Pancreas (tissue), 10 donors: ENCODE data around the gene ATP1A1. TPM values are rescaled to one million over a fixed set of nuclear protein-coding genes. Genes with fewer than 3 reads are reported as not detected.
A peak's percentile ranks its signal among the peaks of the same experiment; 100 is the strongest.

Source experiments
- ATAC-seq, 4 donors: fragments of 200-7000 bp; cut with Tn5 transposase; one replicate each; pipeline versions ENCODE4 v1.8.0 to v1.9.1; 2020; ENCODE audit warnings: mild to moderate bottlenecking in 4 of 4, moderate library complexity in 4 of 4
- DNase-seq, 6 donors: peaks; one replicate each; pipeline ENCODE4 v3.0.0-alpha.2; 2020
- FAIRE-seq: peaks from 2 replicates; lab custom pipeline; 2012; peaks lifted over from hg19 to GRCh38; lab: Jason Lieb, UNC
- H3K27ac ChIP-seq, 4 donors: fragments of 200-600 bp; sonication (generic); 1 replicate in 3 of 4; 2 replicates in 1 of 4; pipeline versions ENCODE4 v1.5.0 to v1.8.0; 2020
- H3K27me3 ChIP-seq, 4 donors: fragments of 200-600 bp; one replicate each; pipeline ENCODE4 v1.8.0; 2021
- H3K36me3 ChIP-seq, 3 donors: fragments of 200-600 bp; sonication (generic) in 1 of 3; one replicate each; pipeline versions ENCODE4 v1.5.0 to v1.8.0; 2020 to 2021
- H3K4me1 ChIP-seq, 3 donors: fragments of 200-600 bp; one replicate each; pipeline ENCODE4 v1.8.0; 2021
- H3K4me3 ChIP-seq, 4 donors: fragments of 200-600 bp; sonication (generic) in 2 of 4; one replicate each; pipeline versions ENCODE4 v1.5.0 to v1.8.0; 2020 to 2021
- H3K9me3 ChIP-seq, 4 donors: fragments of 200-600 bp; one replicate each; pipeline ENCODE4 v1.8.0; 2021
- CTCF ChIP-seq, 4 donors: fragments of 200-600 bp; sonication (generic) in 3 of 4; IDR thresholded peaks; one replicate each; pipeline versions ENCODE4 v1.5.0 to v1.8.0; 2021; ENCODE audit warnings: antibody characterized with exemption in 4 of 4
- WGBS, 2 donors: extraction: QIAGEN DNeasy Blood & Tissue Kit; methylation state at CpG; one replicate each; pipeline ENCODE4 v1.1.7; 2013; 5-methylcytosine and 5-hydroxymethylcytosine counted together
- intact Hi-C, 3 donors: fragments of 100-400 bp; cut with DNase I; formaldehyde crosslinking; loops; one replicate each; pipeline versions ENCODE4 v1.11.1 to v1.14.2; 2022
- polyA plus RNA-seq, 2 donors: library from polyadenylated mRNA; stranded (reverse); fragments of 200-250 nt; gene quantifications; one replicate each; pipeline ENCODE4 v1.2.3, GENCODE V29; 2013
- total RNA-seq, 6 donors: library from RNA; stranded (reverse); fragmentation: NEBNext Ultra II Directional in 4 of 6; extraction: Animal tissue kit (Norgen Biotek cat#: 25700) in 4 of 6; gene quantifications; one replicate each; pipeline versions ENCODE4 v1.2.1 to v1.2.4, GENCODE V29; 2021 to 2023
- donor health status: healthy with polysubstance abuse.
- donor health status: DM: no; HTN: no; CAD: no; lungs with moderate emphysema.
- donor health status: DM: no; HTN: no; CAD: no.
- donor health status: control.
- donor health status: control.
- donor health status: Bipolar disorder and iron deficiency.
- donor health status: DM: yes; HTN: yes; CAD: no.
- donor health status: DM: no; HTN: no; CAD: no.
- donor health status: DM: no; HTN: no; CAD: no.
- donor health status: DM: yes; HTN: yes; CAD: no.

Gene ATP1A1
- 100 to 1,000 TPM; 338 to 735 (median 584) TPM for total RNA-seq
- polyA plus RNA-seq: 100 to 1,000 TPM; 226 to 459 TPM

- Histone ChIP-seq H3K4me1 (peaks cover 9 to 29% (median 21%) of the 10 kb centered on the region in 3 donors), H3K9me3 (no peaks in the 10 kb centered on the region), H3K27me3 (no peaks in the 10 kb centered on the region), H3K4me3 (peak within 1 kb of the TSS; percentile 82 to 96 (median 91)), H3K27ac (peak within 1 kb of the TSS; percentile 91 to 96 (median 94)), H3K36me3 (no peaks in the 10 kb centered on the region)
- FAIRE-seq: no peak
- 1% methylated on average over 53 to 78 of the region's 78 CpGs for WGBS, 2 donors
- peak; percentile 83 to 87 (median 86) for ATAC-seq
- TF ChIP-seq CTCF (IDR thresholded peaks at IDR 0.05): no peak
- intact Hi-C loops: loop anchor here in 2 of 3 donors (10.0 kb wide), 2 partner anchors 58 to 218 kb away; no protein-coding TSS in a partner anchor
- peak; percentile 98 to 100 (median 99) for DNase-seq
Measured at GRCh38 chr1:116372651-116373430, at the start of gene ATP1A1. TSS of gene ATP1A1 (plus strand) at chr1:116373244. CDS start at chr1:116373512, 268 bp downstream.

- Histone ChIP-seq H3K27ac (peak overlapping the region in 3 of 4 donors; percentile 13 to 69 (median 68)), H3K36me3 (no peaks in the 10 kb centered on the region), H3K4me1 (peaks cover 54 to 69% (median 62%) of the 10 kb centered on the region in 3 donors), H3K4me3 (no peak overlapping the region), H3K27me3 (no peaks in the 10 kb centered on the region), H3K9me3 (no peaks in the 10 kb centered on the region)
- no peak for FAIRE-seq
- 20 to 33% methylated on average over 2 of the region's 2 CpGs for WGBS, 2 donors
- DNase-seq: no peak
- peak in 3 of 4 donors; percentile 1 to 2 (median 1) for ATAC-seq
- no peak for TF ChIP-seq CTCF (IDR thresholded peaks at IDR 0.05)
- intact Hi-C loops: no loop called here
Measured at GRCh38 chr1:116323491-116323890, 49.6 kb upstream of the ATP1A1 start.

GRCh38 chr1:116324411-116324810 lies 48.6 kb upstream of the ATP1A1 start:
- Histone ChIP-seq H3K4me1 (peaks cover 46 to 60% (median 54%) of the 10 kb centered on the region in 3 donors), H3K27me3 (no peaks in the 10 kb centered on the region), H3K36me3 (no peaks in the 10 kb centered on the region), H3K4me3 (no peak overlapping the region), H3K9me3 (no peaks in the 10 kb centered on the region), H3K27ac (peak overlapping the region; percentile 25 to 69 (median 44))
- FAIRE-seq (no peak), ATAC-seq (peak in 3 of 4 donors; percentile 20 to 53 (median 29)), DNase-seq (no peak)
- no peak for TF ChIP-seq CTCF (IDR thresholded peaks at IDR 0.05)
- whole genome bisulfite sequencing, 2 donors: 21 to 23% methylated on average over 3 of the region's 3 CpGs
- intact Hi-C loops: no loop called here

GRCh38 chr1:116325104-116325503 lies 47.9 kb upstream of the ATP1A1 start:
- no peak for TF ChIP-seq CTCF (IDR thresholded peaks at IDR 0.05)
- peaks cover 48 to 61% (median 60%) of the 10 kb centered on the region in 3 donors for H3K4me1 ChIP-seq
- no peak for DNase-seq
- ATAC-seq: no peak
- 50 to 58% methylated on average over 2 of the region's 2 CpGs for WGBS, 2 donors
- no peak overlapping the region for H3K4me3 ChIP-seq
- no peak for FAIRE-seq
- H3K27ac ChIP-seq: peak overlapping the region in 3 of 4 donors; percentile 26 to 69 (median 62)
- H3K27me3 ChIP-seq: no peaks in the 10 kb centered on the region
- no peaks in the 10 kb centered on the region for H3K36me3 ChIP-seq
- H3K9me3 ChIP-seq: no peaks in the 10 kb centered on the region
- intact Hi-C loops: no loop called here
